Muscle of arm (tissue), 14 donors: ENCODE measurements around the gene KLHDC7B. TPM values are rescaled to one million over a fixed set of nuclear protein-coding genes. Genes with fewer than 3 reads are reported as not detected.
A peak's percentile ranks its signal among the peaks of the same experiment; 100 is the strongest.

Source experiments
- DNase-seq: peaks from one replicate; pipeline ENCODE4 v3.0.0-alpha.2; 2013
- long read RNA-seq, 11 donors: transcript quantifications; one replicate each; lab custom pipeline, GENCODE V29; 2026
- polyA plus RNA-seq, 12 donors: library from polyadenylated mRNA; unstranded; fragments of 120-200 nt; gene quantifications; one replicate each; pipeline ENCODE4 v1.2.1, GENCODE V29; 2013; ENCODE audit not compliant: insufficient read length in 12 of 12

Gene KLHDC7B
- polyA plus RNA-seq: under 1 TPM in 2 of 12 donors, not detected in 10; 0.09 to 0.17 TPM
- long read RNA-seq, donor 1: 0 reads
- long read RNA-seq, donor 2: 0 reads
- long read RNA-seq, donor 3: 0 reads
- long read RNA-seq, donor 4, partial matches to known transcripts: 0 of 1 reads
- long read RNA-seq, donor 4, other reads (novel, unspliced or antisense): 0 of 1 reads
- long read RNA-seq, donor 5, full-length matches to known transcripts: 1 of 1 reads
- long read RNA-seq, donor 5, partial matches to known transcripts: 0 of 1 reads
- long read RNA-seq, donor 5, other reads (novel, unspliced or antisense): 0 of 1 reads
- long read RNA-seq, donor 6: 0 reads
- long read RNA-seq, donor 7: 0 reads
- long read RNA-seq, donor 8: 0 reads
- long read RNA-seq, donor 9, full-length matches to known transcripts: 1 of 1 reads
- long read RNA-seq, donor 9, partial matches to known transcripts: 0 of 1 reads
- long read RNA-seq, donor 9, other reads (novel, unspliced or antisense): 0 of 1 reads
- long read RNA-seq, donor 10: 0 reads
- long read RNA-seq, donor 11: 0 reads

DNA sequence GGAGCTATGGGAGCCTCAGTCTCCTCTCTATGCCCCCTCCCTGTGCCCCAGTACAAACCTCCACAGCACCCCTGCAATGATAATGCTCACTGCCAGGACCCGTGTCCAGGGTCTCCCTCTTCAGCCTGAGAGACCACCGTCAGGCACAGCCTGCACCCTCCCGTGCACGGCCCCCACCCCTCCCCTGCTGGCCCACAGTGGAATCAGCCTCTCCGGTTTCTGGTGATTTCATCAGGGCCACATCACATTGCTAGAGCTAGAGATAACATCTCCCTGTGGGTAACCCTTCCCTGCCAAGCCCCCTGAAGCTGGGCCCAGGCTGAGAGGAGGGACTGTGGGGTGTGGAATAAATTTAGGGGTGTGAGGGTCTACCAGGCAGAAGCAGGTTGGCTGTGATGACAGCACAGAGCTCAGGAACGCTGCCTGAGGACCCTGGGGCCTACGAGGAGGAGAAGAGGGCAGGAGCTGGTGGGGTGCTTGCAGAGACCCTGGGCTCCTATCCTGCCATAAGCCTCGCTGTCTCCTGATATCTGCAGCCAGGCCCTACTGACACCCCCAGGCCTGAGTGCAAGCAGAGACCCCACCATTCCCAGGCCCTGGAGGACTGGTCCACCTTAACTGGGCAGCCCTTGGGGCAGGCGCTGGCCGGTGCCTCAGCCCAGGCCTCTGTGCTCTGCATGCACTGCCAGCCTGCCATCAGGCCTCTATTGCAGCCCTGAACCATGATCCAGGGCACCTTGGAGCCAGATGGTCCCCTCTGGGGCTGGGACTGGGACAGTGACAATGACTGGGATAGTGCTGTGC lies at the start of gene KLHDC7B:
KLHDC7B (plus strand) TSS at position 378 of the 804 bp plus-strand sequence; CDS start at position 723, 345 bp downstream.
- no peak for DNase-seq

GRCh38 chr22:50497093-50497492 lies 48.6 kb upstream of the KLHDC7B start:
- no peak for DNase-seq

- DNase-seq: peak; percentile 35
Measured at GRCh38 chr22:50498322-50498890, 47.3 kb upstream of the KLHDC7B start.

DNA sequence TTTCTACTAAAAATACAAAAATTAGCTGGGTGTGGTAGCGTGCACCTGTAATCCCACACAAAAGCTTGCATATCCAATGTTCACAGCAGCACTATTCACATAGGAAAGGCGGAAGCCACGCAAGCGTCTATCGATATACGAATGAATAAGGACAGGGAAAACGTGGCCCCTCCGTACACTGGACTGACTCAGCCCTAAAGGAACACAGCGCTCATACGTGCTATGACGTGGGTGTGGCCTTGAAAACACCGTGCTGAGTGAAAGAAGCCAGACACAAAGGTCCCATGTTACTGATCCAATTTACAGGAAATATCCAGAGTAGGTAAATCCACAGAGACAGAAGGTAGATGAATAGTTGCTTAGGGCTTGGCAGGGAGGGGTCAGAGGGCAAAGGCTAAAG lies 45.2 kb upstream of the KLHDC7B start:
- no peak for DNase-seq

GRCh38 chr22:50502096-50502495 lies 43.6 kb upstream of the KLHDC7B start:
- no peak for DNase-seq

- DNase-seq: no peak
Measured at GRCh38 chr22:50502628-50503474, 42.8 kb upstream of the KLHDC7B start.

DNA sequence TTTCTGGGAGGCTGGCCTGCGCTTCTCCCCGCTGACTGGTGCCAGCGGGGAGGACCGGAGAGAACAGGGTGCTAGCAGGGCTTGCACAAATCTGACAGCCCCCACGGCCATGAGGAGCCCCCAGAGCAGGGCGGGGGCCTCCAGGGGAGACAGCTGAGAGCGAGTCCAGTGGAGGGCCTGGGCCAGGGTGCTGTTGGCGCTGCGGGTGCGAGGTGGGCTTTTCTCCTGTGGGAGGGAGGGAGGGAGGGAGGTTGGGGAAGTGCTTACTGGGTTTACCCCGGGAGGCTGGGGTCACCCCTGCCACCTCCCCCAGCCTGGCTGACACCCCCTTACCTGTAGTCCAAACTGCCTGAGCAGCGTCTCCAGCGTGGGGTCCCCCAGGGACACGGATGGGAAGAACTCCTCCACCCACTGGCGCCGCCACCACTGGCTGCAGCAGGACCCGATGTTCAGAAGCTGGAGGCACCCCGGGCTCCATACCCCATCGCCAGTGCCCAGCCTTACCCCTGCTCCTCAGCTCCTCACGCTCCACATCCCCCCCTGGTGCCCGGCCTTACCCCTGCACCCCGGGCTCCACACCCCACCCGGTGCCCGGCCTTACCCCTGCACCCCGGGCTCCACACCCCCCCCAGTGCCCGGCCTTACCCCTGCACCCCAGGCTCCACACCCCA lies 42.1 kb upstream of the KLHDC7B start:
- DNase-seq: no peak

- no peak for DNase-seq
Measured at GRCh38 chr22:50504369-50505211, 41.1 kb upstream of the KLHDC7B start.

DNA sequence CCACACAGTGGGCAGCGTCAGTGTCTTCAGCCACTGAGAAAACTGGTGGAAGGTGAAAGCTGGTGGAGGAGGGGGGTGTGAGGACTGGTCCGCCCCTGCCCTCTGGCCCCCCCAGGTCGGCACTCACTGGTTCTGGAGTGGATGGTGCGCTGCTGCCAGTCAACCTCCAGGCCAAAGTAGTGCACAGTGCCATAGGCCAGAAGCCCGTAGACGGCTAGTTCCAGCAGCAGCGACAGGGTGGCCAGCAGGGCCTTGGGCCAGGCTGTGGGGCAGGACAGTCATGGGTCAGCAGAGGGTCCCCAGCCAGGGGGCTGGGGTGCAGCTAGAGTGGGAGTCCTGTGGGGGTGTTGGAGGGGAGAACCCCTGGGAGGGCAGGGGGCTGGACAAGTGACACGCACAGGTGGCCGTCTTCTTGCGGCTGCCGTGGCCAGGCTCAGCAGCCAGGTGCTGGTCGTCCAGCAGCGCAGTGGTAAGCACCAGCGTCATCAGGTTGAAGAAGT lies 40.4 kb upstream of the KLHDC7B start:
- DNase-seq: no peak

DNA sequence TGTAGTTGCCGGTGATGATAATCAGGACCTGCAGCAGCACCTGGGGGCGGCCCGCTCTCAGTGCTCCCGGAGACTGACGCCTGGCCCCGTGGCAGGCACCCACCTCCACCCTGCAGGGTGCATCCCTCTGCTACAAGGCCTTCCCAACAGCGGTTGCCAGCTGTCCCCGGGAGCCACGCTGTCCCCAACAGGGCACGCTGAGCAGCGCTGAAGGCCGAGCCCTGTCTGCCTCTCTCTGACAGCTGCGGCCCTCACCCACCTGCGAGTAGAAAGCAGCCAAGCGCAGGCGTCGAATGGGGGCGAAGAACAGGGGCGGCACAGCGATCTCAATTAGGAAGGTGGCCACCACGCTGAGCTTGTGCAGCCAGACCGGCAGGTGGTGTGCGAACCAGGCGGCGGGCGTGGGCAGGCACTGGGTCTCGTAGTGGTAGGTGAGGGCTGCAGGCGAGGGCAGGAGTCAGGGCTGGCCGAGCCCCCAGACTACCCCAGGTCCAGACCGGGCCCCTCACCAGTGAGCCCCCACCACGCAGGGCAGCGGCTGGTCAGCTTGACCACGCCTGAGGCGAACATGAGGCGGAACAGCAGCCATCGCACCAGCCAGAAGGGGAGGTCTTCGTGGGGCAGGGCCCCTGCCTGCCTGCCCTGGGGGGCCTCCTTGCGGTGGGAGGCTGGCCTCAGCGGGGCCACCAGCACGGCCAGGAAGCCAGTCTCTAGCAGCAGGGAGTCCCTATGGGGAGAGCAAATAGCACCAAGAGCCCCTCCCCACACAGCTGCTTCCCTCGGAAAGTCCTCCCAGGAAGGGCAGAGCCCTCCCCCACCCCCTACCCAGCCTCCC lies 39.7 kb upstream of the KLHDC7B start:
- DNase-seq: no peak

DNA sequence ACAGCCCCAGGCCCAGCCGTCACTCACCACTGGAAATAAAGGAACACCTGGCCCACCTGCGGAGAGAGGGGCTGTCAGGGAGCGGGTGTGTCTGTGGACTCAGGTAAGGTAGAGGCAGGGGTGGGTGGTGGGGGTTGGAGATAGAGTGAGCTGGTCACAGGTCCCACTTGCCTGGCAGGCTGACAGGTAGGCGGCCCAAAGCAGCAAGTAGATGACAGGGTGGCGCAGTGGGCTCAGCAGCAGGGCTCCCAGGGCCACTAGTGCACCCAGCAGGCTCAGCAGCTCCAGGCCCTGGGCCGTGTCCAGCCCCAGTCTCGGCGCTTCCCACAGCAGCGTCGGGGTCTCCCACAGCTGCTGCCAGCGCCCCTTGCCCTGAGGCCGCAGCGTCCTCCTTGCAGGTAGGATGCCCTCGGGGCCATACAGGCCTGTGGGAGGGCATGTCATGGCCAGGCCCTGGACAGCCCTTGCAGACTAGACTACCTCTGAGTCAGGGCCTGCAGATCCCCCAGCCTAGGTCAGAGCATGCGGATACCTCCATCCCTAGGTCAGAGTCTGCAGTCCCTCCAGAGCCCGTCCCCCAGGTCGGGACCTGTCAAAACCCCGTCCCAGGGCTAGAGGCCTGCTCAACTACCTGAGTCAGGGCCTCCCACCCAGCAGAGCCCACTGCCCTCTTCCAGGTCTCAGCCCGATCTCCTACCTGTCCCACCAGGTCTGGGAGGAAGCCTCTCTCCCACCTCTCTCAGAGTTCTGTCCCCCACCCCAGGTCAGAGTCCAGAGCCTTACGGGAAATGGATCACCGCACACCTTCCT lies 38.9 kb upstream of the KLHDC7B start:
- DNase-seq: no peak

- DNase-seq: no peak
Measured at GRCh38 chr22:50507421-50507990, 38.2 kb upstream of the KLHDC7B start, which contains the start of gene LMF2. Gene LMF2, minus strand, starts transcription at chr22:50507702. Its CDS starts 27 bp downstream, at chr22:50507675.

GRCh38 chr22:50507991-50508884 lies 37.5 kb upstream of the KLHDC7B start, which contains the start of gene NCAPH2:
Gene NCAPH2, plus strand, starts transcription at chr22:50508224. Its CDS starts 114 bp downstream, at chr22:50508338.
- DNase-seq: peak; percentile 99

- no peak for DNase-seq
Measured at GRCh38 chr22:50508897-50509296, 36.8 kb upstream of the KLHDC7B start.

GRCh38 chr22:50513175-50513574 lies 32.5 kb upstream of the KLHDC7B start:
- DNase-seq: no peak

DNA sequence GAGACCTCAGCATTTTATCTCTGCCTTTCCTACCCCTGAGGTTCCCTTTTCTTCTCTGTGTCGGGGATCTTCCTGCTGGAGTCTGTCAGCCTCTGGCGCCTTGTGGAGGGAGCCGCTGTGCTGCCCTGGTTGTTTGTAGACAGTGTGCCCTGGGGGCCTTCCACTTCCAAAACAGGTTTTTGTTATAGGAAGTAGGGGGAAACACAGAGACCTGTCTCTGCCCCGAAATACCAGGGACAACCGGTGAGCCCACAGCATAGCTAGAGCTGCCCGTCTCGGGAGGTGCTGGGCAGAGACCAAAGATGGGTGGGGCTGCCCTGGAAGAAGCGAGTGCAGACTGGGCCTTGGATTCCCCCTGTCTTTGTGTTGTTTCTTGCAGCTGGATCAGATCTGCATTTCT lies 29.6 kb upstream of the KLHDC7B start:
- no peak for DNase-seq
